Measurements from ENCODE around the gene COX10. TPM values are rescaled to one million over a fixed set of nuclear protein-coding genes. Genes with fewer than 3 reads are reported as not detected.

The COX10 gene
- total RNA-seq, 1 donor from 2014 or later: 18.4 TPM

- Mint-ChIP-seq H3K4me3 (no peak overlapping the region), H3K27ac (no peak overlapping the region), H3K9me3 (peaks cover 9% of the 10 kb centered on the region), H3K27me3 (ENCODE audit: low read depth) (no peaks in the 10 kb centered on the region), H3K4me1 (peaks cover 30% of the 10 kb centered on the region), H3K36me3 (peaks cover 5% of the 10 kb centered on the region)
- TF ChIP-seq, protein P1, sequence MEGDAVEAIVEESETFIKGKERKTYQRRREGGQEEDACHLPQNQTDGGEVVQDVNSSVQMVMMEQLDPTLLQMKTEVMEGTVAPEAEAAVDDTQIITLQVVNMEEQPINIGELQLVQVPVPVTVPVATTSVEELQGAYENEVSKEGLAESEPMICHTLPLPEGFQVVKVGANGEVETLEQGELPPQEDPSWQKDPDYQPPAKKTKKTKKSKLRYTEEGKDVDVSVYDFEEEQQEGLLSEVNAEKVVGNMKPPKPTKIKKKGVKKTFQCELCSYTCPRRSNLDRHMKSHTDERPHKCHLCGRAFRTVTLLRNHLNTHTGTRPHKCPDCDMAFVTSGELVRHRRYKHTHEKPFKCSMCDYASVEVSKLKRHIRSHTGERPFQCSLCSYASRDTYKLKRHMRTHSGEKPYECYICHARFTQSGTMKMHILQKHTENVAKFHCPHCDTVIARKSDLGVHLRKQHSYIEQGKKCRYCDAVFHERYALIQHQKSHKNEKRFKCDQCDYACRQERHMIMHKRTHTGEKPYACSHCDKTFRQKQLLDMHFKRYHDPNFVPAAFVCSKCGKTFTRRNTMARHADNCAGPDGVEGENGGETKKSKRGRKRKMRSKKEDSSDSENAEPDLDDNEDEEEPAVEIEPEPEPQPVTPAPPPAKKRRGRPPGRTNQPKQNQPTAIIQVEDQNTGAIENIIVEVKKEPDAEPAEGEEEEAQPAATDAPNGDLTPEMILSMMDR (IDR thresholded peaks at IDR 0.05; ENCODE audit: unreplicated experiment): no peak
- DNase-seq (ENCODE audit: low spot score in 2 of 2, unreplicated experiment in 2 of 2): no peak
Observed at GRCh38 chr17:14113137-14113536, 43.8 kb downstream of the COX10 start.

DNA sequence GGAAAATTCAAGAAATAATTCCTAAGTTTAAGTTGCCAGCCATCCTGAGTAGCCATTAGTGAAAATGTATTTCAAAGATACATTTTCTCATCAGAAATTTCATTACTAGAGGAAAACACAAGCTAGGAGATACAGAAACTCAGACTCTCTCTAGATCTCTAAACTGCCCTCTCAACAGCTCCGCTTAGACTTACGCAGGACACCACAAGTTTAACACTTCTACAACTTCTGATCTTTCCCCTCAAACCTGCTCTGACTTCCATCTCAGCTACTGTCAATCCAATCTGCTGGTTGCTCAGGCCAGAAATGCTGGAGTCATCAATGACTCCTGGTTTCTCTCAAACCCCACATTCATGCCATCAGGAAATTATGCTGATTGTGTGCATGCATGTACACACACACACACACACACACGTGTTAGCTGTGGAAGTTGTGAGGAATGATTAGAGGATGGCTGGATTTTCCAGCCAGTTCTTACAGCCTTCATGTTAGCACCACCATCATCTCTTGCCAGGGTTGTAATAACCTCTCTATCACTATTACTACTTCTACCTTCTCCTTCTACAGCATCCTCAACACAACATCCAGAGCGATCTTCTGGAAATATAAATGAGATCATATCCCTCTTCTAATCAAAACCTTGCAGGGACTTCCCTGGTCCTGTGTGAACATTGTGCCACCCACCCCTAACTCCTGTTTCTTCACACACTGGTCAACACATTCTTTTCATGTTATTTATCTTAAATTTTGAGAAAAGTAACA lies 47.1 kb downstream of the COX10 start:
- no peaks in the 10 kb centered on the region for H3K27me3 Mint-ChIP-seq (ENCODE audit: low read depth)
- DNase-seq (ENCODE audit: low spot score in 2 of 2, unreplicated experiment in 2 of 2): no peak
- peaks cover 9% of the 10 kb centered on the region for H3K9me3 Mint-ChIP-seq
- H3K36me3 Mint-ChIP-seq: peaks cover 5% of the 10 kb centered on the region
- peaks cover 13% of the 10 kb centered on the region for H3K4me1 Mint-ChIP-seq
- TF ChIP-seq, protein P1 (IDR thresholded peaks at IDR 0.05; ENCODE audit: unreplicated experiment): no peak
- H3K4me3 Mint-ChIP-seq: no peak overlapping the region
- H3K27ac Mint-ChIP-seq: no peak overlapping the region

DNA sequence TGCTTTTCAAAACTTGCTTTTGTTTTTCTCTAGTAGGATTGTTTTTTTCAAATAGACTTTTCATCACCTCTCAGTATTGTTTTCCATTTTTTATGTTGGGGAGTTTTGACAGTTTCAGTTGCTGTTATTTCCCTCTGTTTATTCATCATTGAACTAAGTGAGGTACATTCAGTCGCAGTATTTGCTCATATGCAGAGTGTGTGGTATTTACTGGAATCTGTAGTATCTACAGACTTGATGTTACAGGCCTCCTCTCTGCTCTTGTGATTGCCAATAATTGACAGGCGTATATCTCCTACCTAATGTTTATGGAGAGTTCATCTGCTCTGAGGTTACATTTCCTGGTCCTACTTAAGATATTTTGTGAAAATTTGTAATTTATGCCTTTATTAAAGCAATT lies 49.6 kb downstream of the COX10 start:
- no peak overlapping the region for H3K27ac Mint-ChIP-seq
- peaks cover 9% of the 10 kb centered on the region for H3K9me3 Mint-ChIP-seq
- TF ChIP-seq, protein P1 (IDR thresholded peaks at IDR 0.05; ENCODE audit: unreplicated experiment): no peak
- peaks cover 2% of the 10 kb centered on the region for H3K4me1 Mint-ChIP-seq
- DNase-seq (ENCODE audit: low spot score in 2 of 2, unreplicated experiment in 2 of 2): no peak
- H3K4me3 Mint-ChIP-seq: no peak overlapping the region
- no peaks in the 10 kb centered on the region for H3K27me3 Mint-ChIP-seq (ENCODE audit: low read depth)
- peaks cover 5% of the 10 kb centered on the region for H3K36me3 Mint-ChIP-seq

DNA sequence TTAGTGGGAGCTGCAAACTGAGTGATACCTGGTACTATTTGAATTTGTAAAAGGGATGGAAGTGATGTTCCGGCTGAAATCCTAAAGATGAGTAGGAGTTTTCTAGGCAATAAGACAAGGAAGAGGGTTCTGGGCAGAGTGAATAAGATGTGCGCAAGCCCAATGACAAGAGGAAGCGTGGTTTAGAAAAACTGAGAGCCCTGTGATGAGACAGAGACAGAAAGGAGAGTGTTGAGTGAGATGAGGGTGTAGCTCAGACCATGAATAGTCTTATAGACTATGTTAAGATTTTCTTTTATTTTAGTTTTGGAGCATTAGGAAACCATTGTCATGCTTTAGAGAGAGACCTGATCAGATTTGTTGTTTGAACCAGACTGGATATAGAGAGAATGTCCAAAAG lies 50.2 kb downstream of the COX10 start:
- Mint-ChIP-seq H3K27ac (no peak overlapping the region), H3K27me3 (ENCODE audit: low read depth) (no peaks in the 10 kb centered on the region), H3K36me3 (peaks cover 5% of the 10 kb centered on the region), H3K9me3 (peaks cover 9% of the 10 kb centered on the region), H3K4me3 (no peak overlapping the region), H3K4me1 (peaks cover 2% of the 10 kb centered on the region)
- DNase-seq (ENCODE audit: low spot score in 2 of 2, unreplicated experiment in 2 of 2): no peak
- TF ChIP-seq, protein P1 (IDR thresholded peaks at IDR 0.05; ENCODE audit: unreplicated experiment): no peak

GRCh38 chr17:14121952-14122351 lies 52.6 kb downstream of the COX10 start:
- Mint-ChIP-seq H3K27ac (no peak overlapping the region), H3K4me3 (no peak overlapping the region), H3K9me3 (no peaks in the 10 kb centered on the region), H3K4me1 (peaks cover 10% of the 10 kb centered on the region), H3K27me3 (ENCODE audit: low read depth) (no peaks in the 10 kb centered on the region), H3K36me3 (no peaks in the 10 kb centered on the region)
- DNase-seq (ENCODE audit: low spot score in 2 of 2, unreplicated experiment in 2 of 2): no peak
- TF ChIP-seq, protein P1 (IDR thresholded peaks at IDR 0.05; ENCODE audit: unreplicated experiment): no peak

Data from mesothelial cell of epicardium (in vitro differentiated cells).